Measurements from ENCODE around the gene EVC2. TPM values are rescaled to one million over a fixed set of nuclear protein-coding genes. Genes with fewer than 3 reads are reported as not detected.

Gene EVC2
- total RNA-seq, 1 donor from 2014 or later = 0.43 TPM

- Mint-ChIP-seq H3K4me1 (ENCODE audit: low read depth) (no peaks in the 10 kb centered on the region), H3K9me3 (peaks cover 25% of the 10 kb centered on the region), H3K4me3 (ENCODE audit: low read depth) (no peak overlapping the region), H3K27ac (no peak overlapping the region), H3K27me3 (ENCODE audit: low read depth) (peaks cover 17% of the 10 kb centered on the region), H3K36me3 (ENCODE audit: low read depth) (no peaks in the 10 kb centered on the region)
- intact Hi-C loops (cut with micrococcal nuclease) = no loop called here
- DNase-seq (ENCODE audit: low spot score) = no peak
Observed at GRCh38 chr4:5704276-5704675, 4.1 kb downstream of the EVC2 start.

GRCh38 chr4:5703831-5704230 is 4.5 kb downstream of the EVC2 start:
- H3K27me3 Mint-ChIP-seq (ENCODE audit: low read depth) = peaks cover 17% of the 10 kb centered on the region
- H3K4me3 Mint-ChIP-seq (ENCODE audit: low read depth) = no peak overlapping the region
- H3K27ac Mint-ChIP-seq = no peak overlapping the region
- peaks cover 25% of the 10 kb centered on the region for H3K9me3 Mint-ChIP-seq
- intact Hi-C loops (cut with micrococcal nuclease) = no loop called here
- no peaks in the 10 kb centered on the region for H3K4me1 Mint-ChIP-seq (ENCODE audit: low read depth)
- H3K36me3 Mint-ChIP-seq (ENCODE audit: low read depth) = no peaks in the 10 kb centered on the region
- DNase-seq (ENCODE audit: low spot score) = no peak

- Mint-ChIP-seq H3K4me3 (ENCODE audit: low read depth) (no peak overlapping the region), H3K36me3 (ENCODE audit: low read depth) (no peaks in the 10 kb centered on the region), H3K4me1 (ENCODE audit: low read depth) (no peaks in the 10 kb centered on the region), H3K27ac (no peak overlapping the region), H3K9me3 (peaks cover 25% of the 10 kb centered on the region), H3K27me3 (ENCODE audit: low read depth) (peaks cover 5% of the 10 kb centered on the region)
- no peak for DNase-seq (ENCODE audit: low spot score)
- intact Hi-C loops (cut with micrococcal nuclease) = no loop called here
Observed at GRCh38 chr4:5701971-5702370, 6.4 kb downstream of the EVC2 start.

- no peak overlapping the region for H3K27ac Mint-ChIP-seq
- DNase-seq (ENCODE audit: low spot score) = no peak
- intact Hi-C loops (cut with micrococcal nuclease) = no loop called here
- peaks cover 19% of the 10 kb centered on the region for H3K9me3 Mint-ChIP-seq
- no peaks in the 10 kb centered on the region for H3K4me1 Mint-ChIP-seq (ENCODE audit: low read depth)
- H3K4me3 Mint-ChIP-seq (ENCODE audit: low read depth) = no peak overlapping the region
- no peaks in the 10 kb centered on the region for H3K27me3 Mint-ChIP-seq (ENCODE audit: low read depth)
- H3K36me3 Mint-ChIP-seq (ENCODE audit: low read depth) = no peaks in the 10 kb centered on the region
Observed at GRCh38 chr4:5700459-5700858, 7.9 kb downstream of the EVC2 start.

GRCh38 chr4:5696341-5696740 is 12.0 kb downstream of the EVC2 start:
- intact Hi-C loops (cut with micrococcal nuclease) = no loop called here
- no peaks in the 10 kb centered on the region for H3K36me3 Mint-ChIP-seq (ENCODE audit: low read depth)
- no peaks in the 10 kb centered on the region for H3K9me3 Mint-ChIP-seq
- no peak overlapping the region for H3K27ac Mint-ChIP-seq
- no peaks in the 10 kb centered on the region for H3K4me1 Mint-ChIP-seq (ENCODE audit: low read depth)
- DNase-seq (ENCODE audit: low spot score) = no peak
- no peaks in the 10 kb centered on the region for H3K27me3 Mint-ChIP-seq (ENCODE audit: low read depth)
- H3K4me3 Mint-ChIP-seq (ENCODE audit: low read depth) = no peak overlapping the region

- H3K36me3 Mint-ChIP-seq (ENCODE audit: low read depth) = no peaks in the 10 kb centered on the region
- no peaks in the 10 kb centered on the region for H3K27me3 Mint-ChIP-seq (ENCODE audit: low read depth)
- no peak for DNase-seq (ENCODE audit: low spot score)
- H3K9me3 Mint-ChIP-seq = no peaks in the 10 kb centered on the region
- H3K4me3 Mint-ChIP-seq (ENCODE audit: low read depth) = no peak overlapping the region
- no peaks in the 10 kb centered on the region for H3K4me1 Mint-ChIP-seq (ENCODE audit: low read depth)
- intact Hi-C loops (cut with micrococcal nuclease) = no loop called here
- H3K27ac Mint-ChIP-seq = no peak overlapping the region
Observed at GRCh38 chr4:5693871-5694270, 14.5 kb downstream of the EVC2 start.

GRCh38 chr4:5691491-5692132 is 16.7 kb downstream of the EVC2 start:
- Mint-ChIP-seq H3K36me3 (ENCODE audit: low read depth) (no peaks in the 10 kb centered on the region), H3K4me1 (ENCODE audit: low read depth) (no peaks in the 10 kb centered on the region), H3K9me3 (no peaks in the 10 kb centered on the region), H3K27ac (no peak overlapping the region), H3K4me3 (ENCODE audit: low read depth) (no peak overlapping the region), H3K27me3 (ENCODE audit: low read depth) (no peaks in the 10 kb centered on the region)
- no peak for DNase-seq (ENCODE audit: low spot score)
- intact Hi-C loops (cut with micrococcal nuclease) = no loop called here

- Mint-ChIP-seq H3K4me1 (ENCODE audit: low read depth) (no peaks in the 10 kb centered on the region), H3K36me3 (ENCODE audit: low read depth) (no peaks in the 10 kb centered on the region), H3K9me3 (no peaks in the 10 kb centered on the region), H3K27ac (no peak overlapping the region), H3K4me3 (ENCODE audit: low read depth) (no peak overlapping the region), H3K27me3 (ENCODE audit: low read depth) (no peaks in the 10 kb centered on the region)
- intact Hi-C loops (cut with micrococcal nuclease) = no loop called here
- no peak for DNase-seq (ENCODE audit: low spot score)
Observed at GRCh38 chr4:5689065-5689464, 19.3 kb downstream of the EVC2 start.

- H3K4me1 Mint-ChIP-seq (ENCODE audit: low read depth) = no peaks in the 10 kb centered on the region
Observed at GRCh38 chr4:5686338-5686737, 22.0 kb downstream of the EVC2 start.

GRCh38 chr4:5685296-5685695 is 23.1 kb downstream of the EVC2 start:
- Mint-ChIP-seq H3K27ac (no peak overlapping the region), H3K4me1 (ENCODE audit: low read depth) (no peaks in the 10 kb centered on the region), H3K36me3 (ENCODE audit: low read depth) (no peaks in the 10 kb centered on the region), H3K27me3 (ENCODE audit: low read depth) (no peaks in the 10 kb centered on the region), H3K4me3 (ENCODE audit: low read depth) (no peak overlapping the region), H3K9me3 (peaks cover 2% of the 10 kb centered on the region)
- no peak for DNase-seq (ENCODE audit: low spot score)
- intact Hi-C loops (cut with micrococcal nuclease) = no loop called here

More at GRCh38 chr4:5686338-5686737, 22.0 kb downstream of the EVC2 start:
- no peak for DNase-seq (ENCODE audit: low spot score)
- no peak overlapping the region for H3K4me3 Mint-ChIP-seq (ENCODE audit: low read depth)
- no peaks in the 10 kb centered on the region for H3K27me3 Mint-ChIP-seq (ENCODE audit: low read depth)
- H3K9me3 Mint-ChIP-seq = no peaks in the 10 kb centered on the region
- intact Hi-C loops (cut with micrococcal nuclease) = no loop called here
- no peaks in the 10 kb centered on the region for H3K36me3 Mint-ChIP-seq (ENCODE audit: low read depth)
- no peak overlapping the region for H3K27ac Mint-ChIP-seq

- intact Hi-C loops (cut with micrococcal nuclease) = no loop called here
Observed at GRCh38 chr4:5683566-5683965, 24.8 kb downstream of the EVC2 start.

GRCh38 chr4:5678977-5679376 is 29.4 kb downstream of the EVC2 start:
- intact Hi-C loops (cut with micrococcal nuclease) = no loop called here
- H3K9me3 Mint-ChIP-seq = peaks cover 2% of the 10 kb centered on the region

More at GRCh38 chr4:5683566-5683965, 24.8 kb downstream of the EVC2 start:
- H3K4me3 Mint-ChIP-seq (ENCODE audit: low read depth) = no peak overlapping the region
- H3K9me3 Mint-ChIP-seq = peaks cover 2% of the 10 kb centered on the region
- no peaks in the 10 kb centered on the region for H3K4me1 Mint-ChIP-seq (ENCODE audit: low read depth)
- DNase-seq (ENCODE audit: low spot score) = no peak
- no peaks in the 10 kb centered on the region for H3K27me3 Mint-ChIP-seq (ENCODE audit: low read depth)
- H3K27ac Mint-ChIP-seq = no peak overlapping the region
- H3K36me3 Mint-ChIP-seq (ENCODE audit: low read depth) = no peaks in the 10 kb centered on the region

GRCh38 chr4:5676763-5677162 is 31.6 kb downstream of the EVC2 start:
- no peaks in the 10 kb centered on the region for H3K27me3 Mint-ChIP-seq (ENCODE audit: low read depth)
- H3K27ac Mint-ChIP-seq = no peak overlapping the region
- peaks cover 2% of the 10 kb centered on the region for H3K9me3 Mint-ChIP-seq
- DNase-seq (ENCODE audit: low spot score) = no peak
- H3K4me1 Mint-ChIP-seq (ENCODE audit: low read depth) = no peaks in the 10 kb centered on the region
- H3K36me3 Mint-ChIP-seq (ENCODE audit: low read depth) = no peaks in the 10 kb centered on the region
- intact Hi-C loops (cut with micrococcal nuclease) = no loop called here
- no peak overlapping the region for H3K4me3 Mint-ChIP-seq (ENCODE audit: low read depth)

More at GRCh38 chr4:5678977-5679376, 29.4 kb downstream of the EVC2 start:
- Mint-ChIP-seq H3K27ac (no peak overlapping the region), H3K4me3 (ENCODE audit: low read depth) (no peak overlapping the region), H3K36me3 (ENCODE audit: low read depth) (no peaks in the 10 kb centered on the region), H3K4me1 (ENCODE audit: low read depth) (no peaks in the 10 kb centered on the region), H3K27me3 (ENCODE audit: low read depth) (no peaks in the 10 kb centered on the region)
- DNase-seq (ENCODE audit: low spot score) = no peak

GRCh38 chr4:5666741-5667140 is 41.6 kb downstream of the EVC2 start:
- no peak for DNase-seq (ENCODE audit: low spot score)
- Mint-ChIP-seq H3K4me1 (ENCODE audit: low read depth) (no peaks in the 10 kb centered on the region), H3K27me3 (ENCODE audit: low read depth) (no peaks in the 10 kb centered on the region), H3K27ac (no peak overlapping the region), H3K4me3 (ENCODE audit: low read depth) (no peak overlapping the region), H3K36me3 (ENCODE audit: low read depth) (no peaks in the 10 kb centered on the region), H3K9me3 (peaks cover 11% of the 10 kb centered on the region)
- intact Hi-C loops (cut with micrococcal nuclease) = no loop called here

Data from activated T-helper 2 cell treated with anti-CD3 and anti-CD28 coated beads, Interferon-gamma antibody, Interleukin-2, Interleukin-4, amounts not matched to agents 10 μg/mL and 5 μg/mL and 100 μg/mL, durations not matched to agents 14 hours and 24 hours and 36 hours (primary cell).